HCT116 (cell line): ENCODE data around the gene EML3. TPM values are rescaled to one million over a fixed set of nuclear protein-coding genes. Genes with fewer than 3 reads are reported as not detected.

Source experiments
- ATAC-seq: fragments of 200-7000 bp; cut with Tn5 transposase; 2 replicates; pipeline ENCODE4 v1.9.1; 2020; ENCODE audit warnings: mild to moderate bottlenecking, moderate library complexity
- BruUV-seq: library from RNA; stranded (reverse); fragments of 400-500 nt; replicated peaks from 2 replicates; lab custom pipeline; 2021; lab: Mats Ljungman, UMichigan
- CTCF ChIA-PET: fragments of 300-600 bp; sonication (Branson Sonifier 250); formaldehyde crosslinking; loops from one replicate; lab custom pipeline; 2021; ENCODE audit warnings: antibody characterized with exemption; lab: Charles Lee
- POLR2A ChIA-PET: fragments of 300-600, 350-600 bp; sonication (Branson Sonifier 250); formaldehyde crosslinking; loops from one replicate; lab custom pipeline; 2021; ENCODE audit warnings: antibody characterized with exemption; lab: Charles Lee
- RAD21 ChIA-PET, 2 experiments: fragments of 300-600 bp; sonication (Branson Sonifier 250); formaldehyde crosslinking; loops; one replicate each; lab custom pipeline; 2023; ENCODE audit warnings: low total read pairs in 2 of 2; ENCODE audit not compliant: uncharacterized antibody in 2 of 2, unreplicated experiment in 2 of 2, low non-redundant PET in 1 of 2; lab: Charles Lee
- DNase-seq: peaks from one replicate; pipeline ENCODE4 v3.0.0-alpha.2; 2010; ENCODE audit warnings: low read depth, low spot score
- H2AFZ ChIP-seq: fragments of 200-600 bp; shearing (Covaris generic), sonication (generic); 2 replicates; pipeline ENCODE4 v1.6.1; 2017; ENCODE audit warnings: low read depth, mixed run types, mixed read lengths, antibody characterized with exemption, low read length; ENCODE audit not compliant: poor library complexity, severe bottlenecking
- H3K27ac ChIP-seq: 2 replicates; pipeline ENCODE4 v1.5.1; 2012; ENCODE audit warnings: low read depth, low read length
- H3K27me3 ChIP-seq: fragments of 200-600 bp; sonication (generic); 2 replicates; pipeline ENCODE4 v1.6.1; 2016; ENCODE audit warnings: mixed run types, low read length, mixed read lengths; ENCODE audit not compliant: insufficient read depth
- H3K36me3 ChIP-seq, 2 experiments: fragments of 200-500 bp in 1 of 2; fragments of 200-600 bp in 1 of 2; sonication (Bioruptor generic) in 1 of 2; sonication (generic) in 1 of 2; 2 replicates each; pipeline versions ENCODE4 v1.5.1 to v1.6.1; 2014 to 2016; ENCODE audit warnings: low read length in 2 of 2, inconsistent platforms in 1 of 2, mixed read lengths in 1 of 2, mixed run types in 1 of 2; ENCODE audit not compliant: insufficient read depth in 2 of 2, control insufficient read depth in 1 of 2
- H3K4me1 ChIP-seq, 2 experiments: fragments of 200-600 bp in 1 of 2; sonication (generic) in 1 of 2; 2 replicates each; pipeline versions ENCODE4 v1.5.1 to v1.6.1; 2012 to 2017; ENCODE audit warnings: low read length in 2 of 2, inconsistent platforms in 1 of 2, mild to moderate bottlenecking in 1 of 2, mixed read lengths in 1 of 2, mixed run types in 1 of 2, moderate library complexity in 1 of 2; ENCODE audit not compliant: insufficient read depth in 2 of 2, control insufficient read depth in 1 of 2
- H3K4me2 ChIP-seq: fragments of 200-600 bp; sonication (generic); 2 replicates; pipeline ENCODE4 v1.6.1; 2017; ENCODE audit warnings: mixed run types, low read length, mixed read lengths
- H3K4me3 ChIP-seq, 2 experiments: fragments of 200-600 bp in 1 of 2; sonication (generic) in 1 of 2; replicated peaks in 1 of 2; 2 replicates each; pipeline ENCODE4 v1.5.1; 2011 to 2016; ENCODE audit warnings: low read length in 2 of 2, control low read depth in 1 of 2, low read depth in 1 of 2, mild to moderate bottlenecking in 1 of 2, mixed read lengths in 1 of 2, mixed run types in 1 of 2
- H3K79me2 ChIP-seq: fragments of 200-600 bp; sonication (generic); 2 replicates; pipeline ENCODE4 v1.6.1; 2017; ENCODE audit warnings: mild to moderate bottlenecking, mixed run types, low read length, moderate library complexity, mixed read lengths; ENCODE audit not compliant: insufficient read depth
- H3K9ac ChIP-seq: fragments of 200-600 bp; sonication (generic); 2 replicates; pipeline ENCODE4 v1.6.1; 2016; ENCODE audit warnings: low read length, mixed read lengths
- H3K9me2 ChIP-seq: fragments of 200-600 bp; sonication (generic), shearing (Covaris generic); 2 replicates; pipeline ENCODE4 v1.6.1; 2017; ENCODE audit warnings: mixed run types, mild to moderate bottlenecking, moderate library complexity; ENCODE audit not compliant: insufficient read depth
- H3K9me3 ChIP-seq, 2 experiments: fragments of 200-500 bp in 1 of 2; fragments of 200-600 bp in 1 of 2; sonication (Bioruptor generic) in 1 of 2; sonication (generic) in 1 of 2; 2 replicates each; pipeline ENCODE4 v1.6.1; 2014 to 2017; ENCODE audit warnings: low read length in 2 of 2, mixed read lengths in 2 of 2, inconsistent platforms in 1 of 2, low read depth in 1 of 2, mild to moderate bottlenecking in 1 of 2, mixed run types in 1 of 2, moderate library complexity in 1 of 2; ENCODE audit not compliant: control insufficient read depth in 1 of 2, insufficient read depth in 1 of 2
- H4K20me1 ChIP-seq: fragments of 200-600 bp; sonication (generic), shearing (Covaris generic); 2 replicates; pipeline ENCODE4 v1.6.1; 2017; ENCODE audit warnings: mixed run types, mild to moderate bottlenecking, moderate library complexity; ENCODE audit not compliant: insufficient read depth
- ATF3 ChIP-seq: IDR thresholded peaks from 2 replicates; pipeline ENCODE4 v1.6.1; 2012
- CBX3 ChIP-seq: IDR thresholded peaks from 2 replicates; pipeline ENCODE4 v1.6.1; 2012; ENCODE audit warnings: low read depth
- CEBPB ChIP-seq: IDR thresholded peaks from 2 replicates; pipeline ENCODE4 v1.6.1; 2012; ENCODE audit warnings: low read depth
- CTCF ChIP-seq, 3 experiments: fragments of 200-600 bp in 1 of 3; sonication (generic) in 1 of 3; IDR thresholded peaks in 2 of 3; conservative IDR thresholded peaks in 1 of 3; 2 replicates each; pipeline ENCODE4 v1.5.1; 2012 to 2017; ENCODE audit warnings: low read depth in 2 of 3, low read length in 2 of 3, antibody characterized with exemption in 1 of 3, borderline replicate concordance in 1 of 3, control low read depth in 1 of 3, mild to moderate bottlenecking in 1 of 3, mixed read lengths in 1 of 3, mixed run types in 1 of 3, moderate library complexity in 1 of 3; ENCODE audit not compliant: insufficient read depth in 1 of 3
- EGR1 ChIP-seq: IDR thresholded peaks from 2 replicates; pipeline ENCODE4 v1.6.1; 2012; ENCODE audit warnings: low read depth
- ELF1 ChIP-seq: IDR thresholded peaks from 2 replicates; pipeline ENCODE4 v1.6.1; 2012; ENCODE audit warnings: low read depth, borderline replicate concordance
- FOSL1 ChIP-seq: IDR thresholded peaks from 2 replicates; pipeline ENCODE4 v1.6.1; 2012; ENCODE audit warnings: low read depth
- POLR2A ChIP-seq: IDR thresholded peaks from 2 replicates; pipeline ENCODE4 v1.7.0; 2011; ENCODE audit warnings: borderline replicate concordance; ENCODE audit not compliant: insufficient read depth, insufficient read length; ENCODE audit errors: extremely low read depth
- POLR2AphosphoS5 ChIP-seq: IDR thresholded peaks from 2 replicates; pipeline ENCODE4 v1.6.1; 2011; ENCODE audit warnings: mild to moderate bottlenecking, low read depth, low read length, moderate library complexity
- RAD21 ChIP-seq: IDR thresholded peaks from 2 replicates; pipeline ENCODE4 v1.6.1; 2012; ENCODE audit warnings: low read depth, mild to moderate bottlenecking
- SP1 ChIP-seq: IDR thresholded peaks from 2 replicates; pipeline ENCODE4 v1.6.1; 2012; ENCODE audit warnings: low read depth
- SRF ChIP-seq: IDR thresholded peaks from 2 replicates; pipeline ENCODE4 v1.6.1; 2012; ENCODE audit warnings: low read depth
- TCF7L2 ChIP-seq: IDR thresholded peaks from 2 replicates; pipeline ENCODE4 v1.7.0; 2011; ENCODE audit warnings: borderline replicate concordance, inconsistent platforms; ENCODE audit not compliant: insufficient read depth, insufficient read length; ENCODE audit errors: extremely low read depth
- ZFX ChIP-seq: fragments of 450-650 bp; IDR thresholded peaks from 2 replicates; pipeline ENCODE4 v1.6.1; 2017
- intact Hi-C: fragments of 100-400 bp; cut with micrococcal nuclease; formaldehyde crosslinking; loops from 2 replicates; pipeline ENCODE4 v1.10.0; 2022
- total RNA-seq: library from RNA; stranded (reverse); gene quantifications from one replicate; pipeline ENCODE4 v1.2.1, GENCODE V29; 2021; ENCODE audit not compliant: unreplicated experiment
- TF ChIP-seq, protein P1 (sequence below): IDR thresholded peaks from 2 replicates; pipeline ENCODE4 v1.6.1; 2012

Gene EML3
- total RNA-seq, 1 experiment from 2014 or later = 124 TPM

- no peak overlapping the region for H3K9ac ChIP-seq
- H3K4me2 ChIP-seq = no peak overlapping the region
- BruUV-seq = no TSS peak
- ChIA-PET RAD21 (no interaction called here), CTCF (no interaction called here), POLR2A (no interaction called here)
- no peaks in the 10 kb centered on the region for H3K9me3 ChIP-seq
- no peak overlapping the region for H2AFZ ChIP-seq
- no peaks in the 10 kb centered on the region for H3K79me2 ChIP-seq
- peaks cover 51 to 63% of the 10 kb centered on the region in 2 experiments for H3K36me3 ChIP-seq
- peak; percentile 44; the same call in 1 of the 2 replicates for ATAC-seq
- no peak overlapping the region for H3K4me3 ChIP-seq
- TF ChIP-seq CTCF (IDR thresholded peaks at IDR 0.05 in 2 of 3, conservative IDR thresholded peaks at IDR 0.05 in 1 of 3; ENCODE audit: borderline replicate concordance in 1 of 3, insufficient read depth in 1 of 3, low read depth in 2 of 3, low read length in 2 of 3) = no peak
- peak; percentile 28; the same call in 1 of the 2 replicates for TF ChIP-seq RAD21
- H3K9me2 ChIP-seq = no peaks in the 10 kb centered on the region
- intact Hi-C loops = no loop called here
- no peak for DNase-seq
- peaks cover under 1 to 3% of the 10 kb centered on the region in 2 experiments for H3K4me1 ChIP-seq
- H3K27ac ChIP-seq = no peak overlapping the region
- H4K20me1 ChIP-seq = no peaks in the 10 kb centered on the region
- no peaks in the 10 kb centered on the region for H3K27me3 ChIP-seq
These were observed 15.1 kb upstream of the EML3 start for GRCh38 chr11:62627713-62628112.

DNA sequence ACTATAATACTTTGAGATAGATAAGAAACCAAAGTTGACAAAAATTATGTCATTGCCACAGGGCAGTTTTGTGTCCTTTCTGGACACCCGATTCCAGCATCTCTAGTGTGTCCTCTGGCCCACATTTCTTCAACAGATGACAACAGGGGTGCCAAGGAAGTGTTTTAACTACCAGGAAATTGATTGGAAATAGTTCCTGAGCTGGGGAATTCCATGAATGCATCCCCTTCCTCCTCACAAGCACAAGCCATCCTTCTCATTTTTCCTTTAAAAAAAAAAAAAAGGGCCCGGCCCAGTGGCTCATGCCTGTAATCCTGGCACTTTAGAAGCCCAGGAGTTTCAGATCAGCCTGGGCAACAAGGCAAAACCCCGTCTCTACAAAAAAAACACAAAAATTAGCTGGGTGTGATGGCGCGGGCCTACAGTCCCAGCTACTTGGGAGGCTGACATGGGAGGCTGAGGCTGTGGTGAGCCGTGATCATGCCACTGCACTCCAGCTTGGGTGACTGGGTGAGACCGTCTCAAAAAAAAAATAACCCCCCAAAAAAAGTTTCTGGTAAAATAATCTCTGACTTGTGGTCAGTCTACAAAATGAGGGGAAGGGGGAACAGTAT, 10.0 kb upstream of the EML3 start:
- RAD21 ChIA-PET = no interaction called here
- no peak overlapping the region for H2AFZ ChIP-seq
- CTCF ChIA-PET = interaction anchor here (1.5 to 3.0 kb wide), 4 partner anchors 11 to 228 kb away, joined by 5 to 16 read pairs (median 12); partner anchors contain the start of genes EML3, ROM1 and TUT1
- intact Hi-C loops = no loop called here
- 0 out of 2 replicates have a peak, but pooled peaks have one; percentile 0 for ATAC-seq
- no peaks in the 10 kb centered on the region for H3K27me3 ChIP-seq
- peak overlapping the region; percentile 75 for H3K27ac ChIP-seq
- H3K9me2 ChIP-seq = no peaks in the 10 kb centered on the region
- H3K4me2 ChIP-seq = peak overlapping the region; percentile 87
- no peaks in the 10 kb centered on the region for H4K20me1 ChIP-seq
- no peak for TF ChIP-seq POLR2AphosphoS5
- no peak for TF ChIP-seq ATF3
- TF ChIP-seq CBX3 = no peak
- no peak for TF ChIP-seq SP1
- no peak for TF ChIP-seq EGR1
- TF ChIP-seq CTCF (IDR thresholded peaks at IDR 0.05 in 2 of 3, conservative IDR thresholded peaks at IDR 0.05 in 1 of 3; ENCODE audit: borderline replicate concordance in 1 of 3, insufficient read depth in 1 of 3, low read depth in 2 of 3, low read length in 2 of 3) = no peak
- TF ChIP-seq CEBPB = no peak
- no peak for TF ChIP-seq RAD21
- no peak for TF ChIP-seq FOSL1
- no peak for TF ChIP-seq ELF1
- TF ChIP-seq, protein P1, sequence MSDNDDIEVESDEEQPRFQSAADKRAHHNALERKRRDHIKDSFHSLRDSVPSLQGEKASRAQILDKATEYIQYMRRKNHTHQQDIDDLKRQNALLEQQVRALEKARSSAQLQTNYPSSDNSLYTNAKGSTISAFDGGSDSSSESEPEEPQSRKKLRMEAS = no peak
- TF ChIP-seq SRF = no peak
- no peak for TF ChIP-seq ZFX
- TF ChIP-seq TCF7L2 = no peak
- TF ChIP-seq POLR2A = no peak
- peak overlapping the region; percentile 46 for H3K9ac ChIP-seq
- POLR2A ChIA-PET = interaction anchor here (0.8 to 3.0 kb wide), 12 partner anchors 9 to 219 kb away, joined by 3 to 19 read pairs (median 4); partner anchors contain the start of genes C11orf98, CSKMT, EML3 and GANAB
- H3K9me3 ChIP-seq = no peaks in the 10 kb centered on the region
- peaks cover 12 to 20% of the 10 kb centered on the region in 2 experiments for H3K4me1 ChIP-seq
- TSS peak; percentile 100 for BruUV-seq
- H3K4me3 ChIP-seq = no peak overlapping the region
- peaks cover 16 to 22% of the 10 kb centered on the region in 2 experiments for H3K36me3 ChIP-seq
- peaks cover 15% of the 10 kb centered on the region for H3K79me2 ChIP-seq
- DNase-seq = no peak
